HepG2 (cell line): ENCODE data around the gene SSBP4. TPM values are rescaled to one million over a fixed set of nuclear protein-coding genes. Genes with fewer than 3 reads are reported as not detected.

Source experiments
- AFF4 ChIP-seq: sonication (generic); formaldehyde crosslinking; IDR thresholded peaks from 2 replicates; pipeline ENCODE4 v1.4.0; 2020; ENCODE audit warnings: missing genetic modification reagents
- ATF2 ChIP-seq: sonication (generic); formaldehyde crosslinking; IDR thresholded peaks from 2 replicates; pipeline ENCODE4 v1.4.0; 2020; ENCODE audit warnings: missing genetic modification reagents
- CSRNP2 ChIP-seq: sonication (generic); formaldehyde crosslinking; conservative IDR thresholded peaks from 2 replicates; pipeline ENCODE4 v1.8.0; 2022; ENCODE audit warnings: low read depth, missing genetic modification reagents
- E2F1 ChIP-seq: sonication (generic); formaldehyde crosslinking; IDR thresholded peaks from 2 replicates; pipeline ENCODE4 v1.5.0; 2020; ENCODE audit warnings: missing genetic modification reagents
- LCORL ChIP-seq, 2 experiments: fragments of 450-650 bp in 1 of 2; sonication (generic) in 1 of 2; formaldehyde crosslinking in 1 of 2; IDR thresholded peaks; 2 replicates each; pipeline versions ENCODE4 v1.5.0 to v1.6.1; 2017 to 2020; ENCODE audit warnings: antibody characterized with exemption in 1 of 2, missing genetic modification reagents in 1 of 2
- MAFF ChIP-seq: IDR thresholded peaks from 2 replicates; pipeline ENCODE4 v1.6.1; 2011; ENCODE audit warnings: low read depth, low read length, improper control_type of control experiment
- NFE2 ChIP-seq: sonication (generic); formaldehyde crosslinking; IDR thresholded peaks from 2 replicates; pipeline ENCODE4 v1.4.0; 2020; ENCODE audit warnings: missing genetic modification reagents
- PAF1 ChIP-seq: IDR thresholded peaks from 2 replicates; pipeline ENCODE4 v1.6.1; 2016; ENCODE audit warnings: missing genetic modification reagents, missing compliant biosample characterization
- POLR2AphosphoS5 ChIP-seq: IDR thresholded peaks from 2 replicates; pipeline ENCODE4 v1.6.1; 2012; ENCODE audit warnings: low read depth, low read length
- ZNF138 ChIP-seq: sonication (generic); formaldehyde crosslinking; IDR thresholded peaks from 2 replicates; pipeline ENCODE4 v1.5.0; 2020; ENCODE audit warnings: mild to moderate bottlenecking, low read depth, missing genetic modification reagents
- ZNF24 ChIP-seq: fragments of 450-650 bp; IDR thresholded peaks from 2 replicates; pipeline ENCODE4 v1.6.1; 2017; ENCODE audit warnings: antibody characterized with exemption, mild to moderate bottlenecking
- ZNF329 ChIP-seq: sonication (generic); formaldehyde crosslinking; IDR thresholded peaks from 2 replicates; pipeline ENCODE4 v1.9.0; 2021; ENCODE audit warnings: low read depth, mild to moderate bottlenecking, missing genetic modification reagents
- ZNF430 ChIP-seq: sonication (generic); formaldehyde crosslinking; IDR thresholded peaks from 2 replicates; pipeline ENCODE4 v1.9.0; 2021; ENCODE audit warnings: mild to moderate bottlenecking, missing genetic modification reagents
- ZNF547 ChIP-seq: sonication (generic); formaldehyde crosslinking; IDR thresholded peaks from 2 replicates; pipeline ENCODE4 v1.5.1; 2020; ENCODE audit warnings: mild to moderate bottlenecking, missing genetic modification reagents
- ZNF746 ChIP-seq: sonication (generic); formaldehyde crosslinking; IDR thresholded peaks from 2 replicates; pipeline ENCODE4 v1.8.0; 2022; ENCODE audit warnings: mild to moderate bottlenecking, missing genetic modification reagents
- ZNF749 ChIP-seq: sonication (generic); formaldehyde crosslinking; IDR thresholded peaks from 2 replicates; pipeline ENCODE4 v1.8.0; 2022; ENCODE audit warnings: mild to moderate bottlenecking, missing genetic modification reagents, moderate library complexity, borderline replicate concordance
- ZNF784 ChIP-seq: sonication (generic); formaldehyde crosslinking; IDR thresholded peaks from 2 replicates; pipeline ENCODE4 v1.5.1; 2020; ENCODE audit warnings: missing genetic modification reagents, mild to moderate bottlenecking, borderline replicate concordance
- ZNF850 ChIP-seq: sonication (generic); formaldehyde crosslinking; conservative IDR thresholded peaks from 2 replicates; pipeline ENCODE4 v1.9.0; 2021; ENCODE audit warnings: mild to moderate bottlenecking, missing genetic modification reagents
- polyA plus RNA-seq, 8 experiments: library from polyadenylated mRNA; depleted of rRNA in 3 of 8; stranded (reverse) in 7 of 8; unstranded in 1 of 8; fragments of >200 nt; fragmentation: Illumina TruSeq in 4 of 8; extraction: Trizol in 4 of 8; gene quantifications; 2 replicates each; pipeline versions ENCODE4 v1.2.1 to v1.2.3, GENCODE V29; 2011 to 2016; ENCODE audit warnings: low read depth in 4 of 8, missing spikeins in 1 of 8, mixed read lengths in 1 of 8; ENCODE audit not compliant: insufficient read depth in 1 of 8
- total RNA-seq, 5 experiments: library from RNA; depleted of rRNA; stranded (reverse); fragments of >200 nt; fragmentation: Illumina TruSeq; extraction: Trizol; gene quantifications; 2 replicates each; pipeline ENCODE4 v1.2.3, GENCODE V29; 2016; ENCODE audit warnings: low read depth in 1 of 5

The SSBP4 gene
- total and polyA plus RNA-seq, 2 of the 13 experiments (the other 11 are each of a cell fraction or from before 2014, with no cell fraction given), result 20.8 to 39.5 TPM

GRCh38 chr19:18389726-18390064, 29.5 kb upstream of the SSBP4 start (continued):
- TF ChIP-seq ATF2 (CRISPR knock-in tag) (no peak), NFE2 (CRISPR knock-in tag) (no peak), CSRNP2 (CRISPR knock-in tag) (no peak), MAFF (no peak), LCORL (IDR thresholded peaks at IDR 0.05) (no peak), LCORL (CRISPR knock-in tag; IDR thresholded peaks at IDR 0.05) (no peak), ZNF746 (CRISPR knock-in tag) (0 out of 2 replicates have a peak, but pooled peaks have one; percentile 25), ZNF850 (CRISPR knock-in tag) (0 out of 2 replicates have a peak, but pooled peaks have one; percentile 44), ZNF784 (no peak), ZNF138 (CRISPR knock-in tag) (no peak), ZNF749 (0 out of 2 replicates have a peak, but pooled peaks have one; percentile 34), ZNF24 (no peak), AFF4 (CRISPR knock-in tag) (peak; percentile 33; the same call in 1 of the 2 replicates), ZNF430 (CRISPR knock-in tag) (peak; percentile 12; the same call in 1 of the 2 replicates), PAF1 (peak; percentile 98), ZNF547 (CRISPR knock-in tag) (no peak), ZNF329 (CRISPR knock-in tag) (no peak), E2F1 (CRISPR knock-in tag) (no peak), POLR2AphosphoS5 (peak; percentile 84)
